HFF-Myc (cell line): ENCODE measurements around the gene SLA2.

Source experiments
- DNase-seq: peaks from one replicate; pipeline ENCODE4 v3.0.0-alpha.2; 2011; ENCODE audit warnings: low read depth; ENCODE audit errors: extremely low read depth
- H3K4me3 ChIP-seq: replicated peaks from 2 replicates; pipeline ENCODE4 v1.5.1; 2011; ENCODE audit warnings: low read depth, mild to moderate bottlenecking, control low read depth, low read length
- CTCF ChIP-seq: IDR thresholded peaks from 2 replicates; pipeline ENCODE4 v1.5.1; 2012; ENCODE audit warnings: mild to moderate bottlenecking, low read depth, low read length, control low read depth; ENCODE audit errors: missing control alignments

Gene SLA2

GRCh38 chr20:36574366-36575135 is 71.4 kb downstream of the SLA2 start:
- TF ChIP-seq CTCF = no peak
- peak overlapping the region; percentile 81 for H3K4me3 ChIP-seq
- no peak for DNase-seq

- TF ChIP-seq CTCF = no peak
- no peak for DNase-seq
- H3K4me3 ChIP-seq = peak overlapping the region; percentile 81
Observed at GRCh38 chr20:36573798-36574365, 72.1 kb downstream of the SLA2 start.

GRCh38 chr20:36573103-36573797 is 72.7 kb downstream of the SLA2 start, which contains the start of gene TGIF2:
Gene TGIF2, plus strand, starts transcription at chr20:36573597. Its CDS starts 5,178 bp downstream, at chr20:36578775.
- DNase-seq = no peak
- TF ChIP-seq CTCF = no peak
- H3K4me3 ChIP-seq = peak within 1 kb of the TSS; percentile 81

- no peak for DNase-seq
- H3K4me3 ChIP-seq = peak overlapping the region; percentile 53
- TF ChIP-seq CTCF = no peak
Observed at GRCh38 chr20:36572701-36573102, 73.3 kb downstream of the SLA2 start.

- H3K4me3 ChIP-seq = peak overlapping the region; percentile 53; the same call in 1 of the 2 replicates
- DNase-seq = no peak
- TF ChIP-seq CTCF = no peak
Observed at GRCh38 chr20:36571564-36572504, 74.2 kb downstream of the SLA2 start.

GRCh38 chr20:36569847-36570429 is 76.1 kb downstream of the SLA2 start:
- no peak for DNase-seq
- TF ChIP-seq CTCF = no peak
- H3K4me3 ChIP-seq = no peak overlapping the region
